Upper lobe of left lung (tissue), 6 donors: ENCODE data around the gene PLEKHH2. TPM values are rescaled to one million over a fixed set of nuclear protein-coding genes. Genes with fewer than 3 reads are reported as not detected.
A peak's percentile ranks its signal among the peaks of the same experiment; 100 is the strongest.

Experiments used
- ATAC-seq, 2 donors: fragments of 200-7000 bp; cut with Tn5 transposase; one replicate each; pipeline ENCODE4 v1.9.1; 2022; ENCODE audit warnings: mild to moderate bottlenecking in 2 of 2, moderate library complexity in 2 of 2; ENCODE audit not compliant: low FRiP score in 2 of 2
- DNase-seq, 2 donors: peaks; one replicate each; pipeline ENCODE4 v3.0.0-alpha.2; 2019 to 2020
- H3K27ac ChIP-seq, 4 donors: fragments of 200-600 bp; sonication (generic); one replicate each; pipeline ENCODE4 v1.5.1; 2016 to 2019
- H3K27me3 ChIP-seq, 4 donors: fragments of 200-600 bp; sonication (generic); one replicate each; pipeline ENCODE4 v1.5.1; 2017 to 2019
- H3K36me3 ChIP-seq, 4 donors: fragments of 200-600 bp; sonication (generic); one replicate each; pipeline ENCODE4 v1.5.1; 2016 to 2019
- H3K4me1 ChIP-seq, 4 donors: fragments of 200-600 bp; sonication (generic); one replicate each; pipeline ENCODE4 v1.5.1; 2018 to 2019
- H3K4me3 ChIP-seq, 4 donors: fragments of 200-600 bp; sonication (generic); one replicate each; pipeline ENCODE4 v1.5.1; 2017 to 2019; ENCODE audit warnings: mild to moderate bottlenecking in 2 of 4, moderate library complexity in 1 of 4
- H3K9me3 ChIP-seq, 4 donors: fragments of 200-600 bp; sonication (generic); one replicate each; pipeline ENCODE4 v1.5.1; 2018 to 2019
- CTCF ChIP-seq, 6 experiments: fragments of 450-650 bp in 4 of 6; fragments of 200-600 bp in 2 of 6; sonication (generic) in 2 of 6; IDR thresholded peaks; one replicate each; pipeline ENCODE4 v1.5.1; 2016 to 2019; ENCODE audit warnings: antibody characterized with exemption in 6 of 6
- EP300 ChIP-seq, 4 donors: sonication (generic); formaldehyde crosslinking; IDR thresholded peaks; one replicate each; pipeline ENCODE4 v1.5.1; 2017; ENCODE audit warnings: antibody characterized with exemption in 4 of 4, control low read depth in 2 of 4
- POLR2A ChIP-seq, 4 donors: fragments of 450-650 bp; IDR thresholded peaks; one replicate each; pipeline ENCODE4 v1.5.1; 2016 to 2017; ENCODE audit warnings: antibody characterized with exemption in 4 of 4, mild to moderate bottlenecking in 2 of 4
- POLR2AphosphoS5 ChIP-seq, 2 donors: sonication (generic); formaldehyde crosslinking; IDR thresholded peaks; one replicate each; pipeline ENCODE4 v1.5.1; 2017; ENCODE audit warnings: antibody characterized with exemption in 2 of 2
- WGBS, 2 donors: methylation state at CpG; one replicate each; pipeline ENCODE4 v1.1.5; 2017 to 2018; 5-methylcytosine and 5-hydroxymethylcytosine counted together
- total RNA-seq, 6 donors: library from RNA; depleted of rRNA in 4 of 6; stranded (reverse); fragments of >200 nt in 4 of 6; gene quantifications; one replicate each; pipeline versions ENCODE4 v1.1.0 to v1.2.1, GENCODE V29; 2016 to 2021
- donor health status: DM: no; HTN: no; CAD: no; lungs with moderate emphysema.
- donor health status: DM: no; HTN: yes; CAD: no; lungs with severe emphysema.

PLEKHH2 gene
- total RNA-seq, 6 donors from 2014 or later = 32.2 to 273 (median 39.2) TPM

- no peak for TF ChIP-seq EP300 (IDR thresholded peaks at IDR 0.05)
- no peak for TF ChIP-seq POLR2A (IDR thresholded peaks at IDR 0.05)
- peaks cover 0 to 2% (median 0%) of the 10 kb centered on the region in 4 donors for H3K4me1 ChIP-seq
- H3K9me3 ChIP-seq = no peaks in the 10 kb centered on the region
- no peak for DNase-seq
- peak in 1 of 2 donors; percentile 28 for ATAC-seq
- H3K27me3 ChIP-seq = no peaks in the 10 kb centered on the region
- peaks cover 0 to 17% (median 0%) of the 10 kb centered on the region in 4 donors for H3K36me3 ChIP-seq
- WGBS, 2 donors = 82% methylated on average over 6 of the region's 6 CpGs
- peak overlapping the region in 2 of 4 donors; percentile 17 to 31 for H3K27ac ChIP-seq
- no peak overlapping the region for H3K4me3 ChIP-seq
Measured at GRCh38 chr2:43708178-43708577, 71.1 kb downstream of the PLEKHH2 start.

DNA sequence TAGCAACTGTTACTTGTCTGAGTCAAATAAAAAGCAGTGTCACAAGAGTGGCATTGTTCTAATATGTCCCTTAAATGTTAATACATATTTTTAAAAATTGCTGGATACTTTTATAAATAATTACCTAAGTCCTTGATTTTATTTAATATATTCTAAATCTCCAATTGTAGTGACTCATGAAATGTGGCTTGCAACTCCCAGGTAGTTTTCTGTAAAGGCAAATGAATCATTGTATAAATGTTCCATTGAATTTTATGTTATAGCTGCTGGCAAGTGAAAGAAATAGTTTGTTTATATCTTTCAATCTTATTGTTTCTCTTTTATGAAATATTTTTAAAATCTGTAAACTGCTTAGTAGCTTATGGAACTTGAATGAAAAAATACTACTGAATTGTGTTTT is 71.8 kb downstream of the PLEKHH2 start:
- TF ChIP-seq POLR2A (IDR thresholded peaks at IDR 0.05) = no peak
- no peak for TF ChIP-seq EP300 (IDR thresholded peaks at IDR 0.05)
- no peak for TF ChIP-seq CTCF (IDR thresholded peaks at IDR 0.05)
- TF ChIP-seq POLR2AphosphoS5 (IDR thresholded peaks at IDR 0.05) = no peak
- Histone ChIP-seq H3K9me3 (no peaks in the 10 kb centered on the region), H3K36me3 (peaks cover 0 to 17% (median 0%) of the 10 kb centered on the region in 4 donors), H3K4me3 (no peak overlapping the region), H3K27ac (no peak overlapping the region), H3K27me3 (no peaks in the 10 kb centered on the region), H3K4me1 (peaks cover 0 to 2% (median 0%) of the 10 kb centered on the region in 4 donors)
- DNase-seq (no peak), ATAC-seq (no peak)

- Histone ChIP-seq H3K4me1 (peaks cover 0 to 2% (median 0%) of the 10 kb centered on the region in 4 donors), H3K9me3 (no peaks in the 10 kb centered on the region), H3K4me3 (no peak overlapping the region), H3K27ac (no peak overlapping the region), H3K27me3 (no peaks in the 10 kb centered on the region), H3K36me3 (peaks cover 0 to 17% (median 0%) of the 10 kb centered on the region in 4 donors)
- no peak for DNase-seq
- no peak for ATAC-seq
- TF ChIP-seq CTCF (IDR thresholded peaks at IDR 0.05) (no peak), POLR2AphosphoS5 (IDR thresholded peaks at IDR 0.05) (no peak), POLR2A (IDR thresholded peaks at IDR 0.05) (no peak), EP300 (IDR thresholded peaks at IDR 0.05) (no peak)
Measured at GRCh38 chr2:43710866-43711265, 73.8 kb downstream of the PLEKHH2 start.

- no peaks in the 10 kb centered on the region for H3K27me3 ChIP-seq
- 37 to 49% methylated on average over 2 of the region's 2 CpGs for WGBS, 2 donors
- DNase-seq (no peak), ATAC-seq (no peak)
- H3K27ac ChIP-seq = no peak overlapping the region
- TF ChIP-seq POLR2AphosphoS5 (IDR thresholded peaks at IDR 0.05) = no peak
- no peak for TF ChIP-seq CTCF (IDR thresholded peaks at IDR 0.05)
- no peak for TF ChIP-seq EP300 (IDR thresholded peaks at IDR 0.05)
- TF ChIP-seq POLR2A (IDR thresholded peaks at IDR 0.05) = no peak
- H3K36me3 ChIP-seq = peaks cover 0 to 17% (median 0%) of the 10 kb centered on the region in 4 donors
- H3K4me3 ChIP-seq = no peak overlapping the region
- no peaks in the 10 kb centered on the region for H3K9me3 ChIP-seq
- H3K4me1 ChIP-seq = no peaks in the 10 kb centered on the region
Measured at GRCh38 chr2:43714164-43714563, 77.1 kb downstream of the PLEKHH2 start.

DNA sequence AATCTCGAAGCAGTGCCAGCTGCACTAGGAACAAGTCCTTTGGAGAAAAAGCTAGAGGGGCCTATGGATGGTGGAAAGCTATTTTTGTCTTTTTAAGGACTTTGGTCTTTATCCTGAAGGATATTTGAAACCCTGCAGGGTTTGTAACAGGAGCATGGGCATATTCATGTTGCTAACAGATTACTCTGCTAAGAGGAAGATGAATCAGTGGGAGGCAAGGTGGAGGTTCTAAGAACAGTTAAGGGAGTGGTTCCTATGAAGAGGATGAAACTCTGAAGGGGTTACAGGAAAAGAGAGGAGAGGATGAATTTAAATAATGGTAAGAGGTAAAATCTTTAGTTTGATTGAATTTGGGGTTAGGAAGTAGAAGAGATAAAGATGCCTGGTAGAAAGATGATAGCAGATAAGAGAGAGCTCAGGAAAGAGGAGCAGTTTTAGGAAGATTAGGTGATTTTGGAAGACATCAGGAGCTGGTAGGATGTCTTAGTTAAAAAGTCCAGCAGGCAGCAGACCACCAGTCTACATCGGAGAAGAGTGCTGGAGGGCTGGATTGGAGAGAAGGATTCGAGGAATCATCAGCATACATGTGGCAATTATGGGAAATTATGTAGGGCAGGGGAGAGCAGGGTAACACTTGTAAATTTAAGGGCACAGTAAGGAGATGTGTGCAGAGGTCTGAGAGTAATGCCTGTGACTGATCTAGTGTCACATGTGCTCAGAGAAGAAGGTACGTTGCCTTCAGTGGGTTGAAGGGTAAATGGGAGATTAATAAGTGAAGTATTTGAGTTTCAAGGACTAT is 78.4 kb downstream of the PLEKHH2 start:
- Histone ChIP-seq H3K4me1 (no peaks in the 10 kb centered on the region), H3K36me3 (peaks cover 0 to 14% (median 0%) of the 10 kb centered on the region in 4 donors), H3K9me3 (no peaks in the 10 kb centered on the region), H3K27ac (no peak overlapping the region), H3K27me3 (no peaks in the 10 kb centered on the region), H3K4me3 (no peak overlapping the region)
- TF ChIP-seq POLR2A (IDR thresholded peaks at IDR 0.05) (no peak), POLR2AphosphoS5 (IDR thresholded peaks at IDR 0.05) (no peak), CTCF (IDR thresholded peaks at IDR 0.05) (no peak), EP300 (IDR thresholded peaks at IDR 0.05) (no peak)
- WGBS, 2 donors = 84 to 89% methylated on average over 4 of the region's 4 CpGs
- ATAC-seq (no peak), DNase-seq (no peak)
